WTC11 (cell line): ENCODE measurements around the gene HDAC9. TPM values are rescaled to one million over a fixed set of nuclear protein-coding genes. Genes with fewer than 3 reads are reported as not detected.

ENCODE experiments used
- ATAC-seq: fragments of 200-7000 bp; cut with Tn5 transposase; 2 replicates; pipeline ENCODE4 v1.10.0; 2021; ENCODE audit warnings: mild to moderate bottlenecking, moderate library complexity
- CTCF ChIA-PET: fragments of 300-600 bp; sonication (Branson Sonifier 250); formaldehyde crosslinking; loops from one replicate; lab custom pipeline; 2021; ENCODE audit warnings: antibody characterized with exemption; lab: Charles Lee
- POLR2A ChIA-PET: fragments of 350-600 bp; sonication (Branson Sonifier 250); formaldehyde crosslinking; loops from one replicate; lab custom pipeline; 2021; ENCODE audit warnings: antibody characterized with exemption; lab: Charles Lee
- DNase-seq: peaks from one replicate; pipeline ENCODE4 v3.0.0; 2021; ENCODE audit warnings: low spot score
- H3K27ac Mint-ChIP-seq: 2 replicates; pipeline ENCODE4 v1.8.0; 2021; ENCODE audit warnings: mixed read lengths
- H3K27me3 Mint-ChIP-seq: 2 replicates; pipeline ENCODE4 v1.8.0; 2021; ENCODE audit warnings: low read depth, mild to moderate bottlenecking, moderate library complexity, mixed read lengths
- H3K36me3 Mint-ChIP-seq: 2 replicates; pipeline ENCODE4 v1.8.0; 2021; ENCODE audit warnings: mixed read lengths
- H3K4me1 Mint-ChIP-seq: 2 replicates; pipeline ENCODE4 v1.8.0; 2022; ENCODE audit warnings: mixed read lengths
- H3K4me3 Mint-ChIP-seq: 2 replicates; pipeline ENCODE4 v1.8.0; 2021; ENCODE audit warnings: mild to moderate bottlenecking, moderate library complexity, mixed read lengths
- H3K9me3 Mint-ChIP-seq: 2 replicates; pipeline ENCODE4 v1.8.0; 2021; ENCODE audit warnings: mixed read lengths
- AFF4 ChIP-seq: sonication (generic); formaldehyde crosslinking; IDR thresholded peaks from 2 replicates; pipeline ENCODE4 v1.8.1; 2023; ENCODE audit warnings: mild to moderate bottlenecking, missing genetic modification reagents, borderline replicate concordance
- ARID4B ChIP-seq: sonication (generic); formaldehyde crosslinking; IDR thresholded peaks from 2 replicates; pipeline ENCODE4 v1.8.0; 2023; ENCODE audit warnings: missing genetic modification reagents, mild to moderate bottlenecking, borderline replicate concordance
- ATF6 ChIP-seq: sonication (generic); formaldehyde crosslinking; IDR thresholded peaks from 2 replicates; pipeline ENCODE4 v1.8.1; 2023; ENCODE audit warnings: mild to moderate bottlenecking, missing genetic modification reagents
- CREM ChIP-seq: sonication (generic); formaldehyde crosslinking; IDR thresholded peaks from 2 replicates; pipeline ENCODE4 v1.8.1; 2022; ENCODE audit warnings: mild to moderate bottlenecking, missing genetic modification reagents, moderate library complexity
- CTCF ChIP-seq: fragments of 200-600 bp; IDR thresholded peaks from 2 replicates; pipeline ENCODE4 v1.8.0; 2022; ENCODE audit warnings: antibody characterized with exemption
- ESRRA ChIP-seq: sonication (generic); formaldehyde crosslinking; IDR thresholded peaks from 2 replicates; pipeline ENCODE4 v1.8.1; 2022; ENCODE audit warnings: mild to moderate bottlenecking, missing genetic modification reagents, borderline replicate concordance
- JAZF1 ChIP-seq: fragments of 250-450 bp; sonication (Bioruptor Pico); IDR thresholded peaks from 2 replicates; pipeline ENCODE4 v1.9.0; 2021; ENCODE audit warnings: moderate library complexity, mild to moderate bottlenecking, inconsistent platforms
- MAX ChIP-seq: sonication (generic); formaldehyde crosslinking; IDR thresholded peaks from 2 replicates; pipeline ENCODE4 v1.8.0; 2022; ENCODE audit warnings: mild to moderate bottlenecking, missing genetic modification reagents
- PRRX2 ChIP-seq: fragments of 250-450 bp; sonication (Bioruptor Pico); IDR thresholded peaks from 2 replicates; pipeline ENCODE4 v1.8.0; 2021; ENCODE audit warnings: mild to moderate bottlenecking
- RELA ChIP-seq: sonication (generic); formaldehyde crosslinking; IDR thresholded peaks from 2 replicates; pipeline ENCODE4 v1.8.1; 2022; ENCODE audit warnings: missing genetic modification reagents, mild to moderate bottlenecking, borderline replicate concordance
- SMAD4 ChIP-seq: sonication (generic); formaldehyde crosslinking; IDR thresholded peaks from 2 replicates; pipeline ENCODE4 v1.8.0; 2022; ENCODE audit warnings: mild to moderate bottlenecking, missing genetic modification reagents
- TEAD4 ChIP-seq: sonication (generic); formaldehyde crosslinking; IDR thresholded peaks from 2 replicates; pipeline ENCODE4 v1.8.0; 2022; ENCODE audit warnings: mild to moderate bottlenecking, missing genetic modification reagents
- TP53 ChIP-seq: sonication (generic); formaldehyde crosslinking; IDR thresholded peaks from 2 replicates; pipeline ENCODE4 v1.8.1; 2023; ENCODE audit warnings: mild to moderate bottlenecking, missing genetic modification reagents
- ZNF416 ChIP-seq: fragments of 250-450 bp; sonication (Bioruptor Pico); IDR thresholded peaks from 2 replicates; pipeline ENCODE4 v1.9.0; 2021; ENCODE audit warnings: mild to moderate bottlenecking, inconsistent platforms
- total RNA-seq: library from RNA; stranded (reverse); gene quantifications from 3 replicates; pipeline ENCODE4 v1.2.3, GENCODE V29; 2021

Gene HDAC9
- total RNA-seq, 1 experiment from 2014 or later: 18.8 TPM

GRCh38 chr7:18768256-18768655, 272.7 kb downstream of the HDAC9 start (continued):
- TF ChIP-seq ARID4B (CRISPR knock-in tag) (no peak), MAX (CRISPR knock-in tag) (no peak)

GRCh38 chr7:18770154-18770811, 274.7 kb downstream of the HDAC9 start:
- ATAC-seq: no peak
- no peaks in the 10 kb centered on the region for H3K36me3 Mint-ChIP-seq
- TF ChIP-seq ESRRA: no peak
- TF ChIP-seq ZNF416 (CRISPR knock-in tag): no peak
- no peak for TF ChIP-seq JAZF1 (CRISPR knock-in tag)
- no peak for TF ChIP-seq AFF4 (CRISPR knock-in tag)
- no peak for TF ChIP-seq TP53 (CRISPR knock-in tag)
- TF ChIP-seq TEAD4 (CRISPR knock-in tag): no peak
- no peak for TF ChIP-seq SMAD4 (CRISPR knock-in tag)
- no peak for TF ChIP-seq PRRX2 (CRISPR knock-in tag)
- TF ChIP-seq ATF6: no peak
- no peak for TF ChIP-seq RELA (CRISPR knock-in tag)
- no peak for TF ChIP-seq CREM (CRISPR knock-in tag)
- no peak for TF ChIP-seq CTCF
- no peak for DNase-seq
- no peak overlapping the region for H3K27ac Mint-ChIP-seq
- CTCF ChIA-PET: no interaction called here
- H3K4me3 Mint-ChIP-seq: no peak overlapping the region
- H3K9me3 Mint-ChIP-seq: no peaks in the 10 kb centered on the region
- H3K27me3 Mint-ChIP-seq: no peaks in the 10 kb centered on the region
- POLR2A ChIA-PET: no interaction called here
- H3K4me1 Mint-ChIP-seq: 0 out of 2 replicates have a peak, but pooled peaks cover 3% of the 10 kb centered on the region
